Activated CD4-positive, CD25-positive, alpha-beta regulatory T cell treated with anti-CD3 and anti-CD28 coated beads, Interleukin-2, amount 50 U/mL, for 24 hours (primary cell): ENCODE data around the gene ACOX1.

Experiments used
- ATAC-seq, 2 donors: fragments of 150-1000 bp; cut with Tn5 transposase; one replicate each; pipeline ENCODE4 v1.10.0; 2021; ENCODE audit warnings: mild to moderate bottlenecking in 1 of 2, moderate library complexity in 1 of 2

The ACOX1 gene

DNA sequence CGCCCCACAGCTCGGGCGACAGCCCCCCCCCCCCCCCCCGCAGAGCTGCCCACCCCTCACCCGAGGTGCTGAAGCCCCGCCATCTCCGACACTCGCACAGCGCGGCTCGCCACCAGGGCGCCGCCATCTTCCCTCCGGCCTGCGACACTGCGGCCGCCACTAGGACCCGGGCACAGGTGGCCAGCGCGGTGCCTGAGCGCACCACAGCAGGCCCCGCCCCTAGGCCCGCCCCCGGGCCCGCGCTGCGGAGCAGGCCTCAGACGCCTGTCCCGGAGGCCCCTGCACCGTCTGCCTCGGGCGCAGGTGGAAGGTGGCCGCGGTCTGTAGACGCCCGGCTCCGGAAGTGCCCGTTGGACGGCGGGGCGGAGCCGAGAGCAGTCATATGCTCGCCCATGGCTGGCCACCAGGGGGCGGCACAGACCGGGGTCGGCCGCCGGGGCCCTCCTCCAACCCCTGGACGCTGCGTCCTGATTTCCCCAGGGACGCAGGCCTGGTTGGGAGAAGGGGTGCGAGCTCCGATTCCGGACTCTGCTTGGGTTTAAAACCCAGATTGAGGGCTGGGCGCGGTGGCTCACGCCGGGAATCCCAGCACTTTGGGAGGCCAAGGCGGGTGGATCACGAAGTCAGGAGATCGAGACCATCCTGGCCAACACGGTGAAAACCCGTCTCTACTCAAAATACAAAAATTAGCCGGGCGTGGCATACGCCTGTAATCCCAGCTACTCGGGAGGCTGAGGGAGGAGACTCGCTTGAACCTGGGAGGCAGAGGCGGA lies 74.0 kb downstream of the ACOX1 start, which contains the start of gene MRPL38:
TSS of gene MRPL38 (minus strand) at position 136 of the 773 bp plus-strand sequence. CDS start at position 127, 9 bp downstream.
- peak; percentile 99 for ATAC-seq

DNA sequence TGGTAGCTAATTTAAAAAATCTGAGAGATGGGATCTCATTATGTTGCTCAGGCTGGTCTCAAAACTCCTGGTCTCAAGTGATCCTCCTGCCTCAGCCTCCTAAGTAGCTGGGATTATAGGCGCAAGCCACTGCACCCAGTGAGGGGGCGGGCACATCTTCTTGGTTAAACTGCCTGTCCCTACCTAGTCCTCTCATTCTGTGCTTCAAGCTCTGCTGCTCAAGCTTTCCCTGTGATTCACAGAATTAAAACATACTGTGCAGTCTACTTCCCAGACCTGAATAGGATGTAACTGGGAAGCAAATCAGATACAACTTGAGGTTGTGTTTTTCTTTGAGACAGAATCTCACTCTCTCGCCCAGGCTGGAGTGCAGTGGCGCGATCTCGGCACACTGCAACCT lies 76.6 kb downstream of the ACOX1 start:
- ATAC-seq: no peak

GRCh38 chr17:75901727-75902126 lies 77.2 kb downstream of the ACOX1 start:
- ATAC-seq: no peak

DNA sequence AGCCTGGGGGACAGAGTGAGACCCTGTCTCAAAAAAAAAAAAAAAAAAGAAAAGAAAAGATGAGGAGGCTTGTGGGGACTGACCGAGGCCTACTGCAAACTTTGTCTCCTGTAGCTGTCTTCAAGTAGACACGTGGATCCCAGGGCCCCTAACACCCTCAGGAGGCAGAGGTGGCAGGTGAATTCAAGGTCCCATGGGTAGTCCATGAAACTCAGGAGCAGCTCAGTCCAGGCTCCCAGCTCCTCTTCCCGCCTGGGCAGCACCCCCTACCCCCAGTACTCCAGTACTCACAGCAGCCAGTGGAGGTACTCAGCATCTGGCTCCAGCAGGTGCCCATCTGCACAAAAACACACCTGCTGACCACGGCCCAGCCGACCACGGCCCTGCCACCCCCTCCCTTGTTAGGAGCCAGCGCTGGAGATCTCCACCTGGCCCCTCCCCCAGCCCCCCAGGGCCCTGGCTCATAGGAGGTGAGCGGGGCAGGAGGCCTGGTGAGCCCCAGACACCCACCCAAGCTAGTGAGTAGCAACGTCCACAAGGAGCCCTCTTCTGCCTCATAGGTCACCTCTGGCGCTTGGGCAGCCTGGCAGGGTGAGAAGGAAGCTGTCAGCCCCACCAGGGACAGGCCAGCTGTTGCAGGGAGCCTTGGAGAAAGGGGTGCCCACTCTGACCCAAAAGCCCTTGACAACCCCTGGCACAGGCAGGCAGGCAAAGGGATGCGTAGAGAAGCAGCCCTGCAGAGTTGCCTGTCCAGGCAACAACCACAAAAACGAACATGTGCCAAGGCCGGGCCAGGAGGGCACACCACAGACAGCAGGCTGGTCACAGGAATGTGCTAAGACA lies 78.1 kb downstream of the ACOX1 start:
- no peak for ATAC-seq

DNA sequence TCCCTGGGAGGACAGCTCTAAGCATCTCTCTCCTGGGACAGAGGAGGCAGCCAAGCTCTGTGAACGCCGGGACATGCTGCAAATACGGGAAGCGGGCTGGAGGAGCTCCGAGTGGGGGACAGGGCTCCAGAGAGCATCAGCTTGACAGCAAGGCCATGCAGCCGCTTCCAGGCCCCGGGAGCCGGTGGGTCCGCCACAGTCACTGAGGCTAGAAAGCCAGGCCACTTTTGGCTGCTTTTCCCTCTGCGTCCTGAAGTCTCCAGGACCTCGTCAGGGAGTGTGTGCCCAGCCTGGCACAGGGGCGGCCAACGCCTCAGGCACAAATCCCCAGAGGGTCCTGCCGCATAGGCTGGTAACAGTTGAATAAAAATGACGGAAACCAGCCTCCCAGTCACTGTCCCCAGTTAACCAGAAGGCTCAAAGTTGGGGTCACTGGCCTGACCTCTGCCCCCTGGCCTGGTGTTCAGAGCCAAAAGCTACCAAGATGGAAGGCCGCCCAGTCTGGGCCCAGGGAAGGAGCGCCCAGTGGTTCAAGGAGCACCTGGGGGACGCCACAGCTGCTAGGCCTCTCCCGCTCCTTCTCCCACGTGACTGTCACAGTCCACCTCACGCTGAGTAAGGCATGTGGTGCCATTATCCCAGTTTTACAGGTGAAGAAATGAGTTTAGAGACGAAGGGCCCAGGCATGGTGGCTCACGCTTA lies 79.0 kb downstream of the ACOX1 start:
- ATAC-seq: no peak

- no peak for ATAC-seq
These were observed 79.6 kb downstream of the ACOX1 start for GRCh38 chr17:75899353-75899752.

DNA sequence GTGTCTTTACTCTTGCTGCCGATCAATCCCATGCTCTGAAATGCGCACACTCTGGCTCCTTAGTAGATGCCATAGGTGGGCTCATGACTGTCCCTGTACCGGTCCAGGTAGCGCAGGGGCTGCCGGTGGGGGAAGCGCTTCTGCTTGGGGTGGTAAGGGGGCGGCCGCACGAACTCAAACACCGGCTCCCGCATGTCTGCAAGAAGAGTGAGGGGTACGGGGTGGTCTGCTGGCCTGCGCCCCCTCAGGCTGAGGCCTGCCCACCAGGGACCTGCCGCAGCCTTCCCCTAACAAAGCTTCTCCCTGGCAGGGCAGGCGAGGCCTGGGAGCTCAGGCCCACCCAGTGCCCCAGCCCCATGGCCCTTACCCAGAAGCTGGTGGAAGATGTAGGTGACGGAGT lies 80.2 kb downstream of the ACOX1 start:
- no peak for ATAC-seq

- no peak for ATAC-seq
These were observed 80.9 kb downstream of the ACOX1 start for GRCh38 chr17:75898065-75898464.

- ATAC-seq: no peak
These were observed 81.6 kb downstream of the ACOX1 start for GRCh38 chr17:75897160-75898019.

- peak; percentile 88 to 91 for ATAC-seq
These were observed 82.4 kb downstream of the ACOX1 start, which contains the start of gene TRIM65 for GRCh38 chr17:75896415-75897159. Gene TRIM65 (minus strand): TSS chr17:75896951. CDS start chr17:75896937, 14 bp downstream.

DNA sequence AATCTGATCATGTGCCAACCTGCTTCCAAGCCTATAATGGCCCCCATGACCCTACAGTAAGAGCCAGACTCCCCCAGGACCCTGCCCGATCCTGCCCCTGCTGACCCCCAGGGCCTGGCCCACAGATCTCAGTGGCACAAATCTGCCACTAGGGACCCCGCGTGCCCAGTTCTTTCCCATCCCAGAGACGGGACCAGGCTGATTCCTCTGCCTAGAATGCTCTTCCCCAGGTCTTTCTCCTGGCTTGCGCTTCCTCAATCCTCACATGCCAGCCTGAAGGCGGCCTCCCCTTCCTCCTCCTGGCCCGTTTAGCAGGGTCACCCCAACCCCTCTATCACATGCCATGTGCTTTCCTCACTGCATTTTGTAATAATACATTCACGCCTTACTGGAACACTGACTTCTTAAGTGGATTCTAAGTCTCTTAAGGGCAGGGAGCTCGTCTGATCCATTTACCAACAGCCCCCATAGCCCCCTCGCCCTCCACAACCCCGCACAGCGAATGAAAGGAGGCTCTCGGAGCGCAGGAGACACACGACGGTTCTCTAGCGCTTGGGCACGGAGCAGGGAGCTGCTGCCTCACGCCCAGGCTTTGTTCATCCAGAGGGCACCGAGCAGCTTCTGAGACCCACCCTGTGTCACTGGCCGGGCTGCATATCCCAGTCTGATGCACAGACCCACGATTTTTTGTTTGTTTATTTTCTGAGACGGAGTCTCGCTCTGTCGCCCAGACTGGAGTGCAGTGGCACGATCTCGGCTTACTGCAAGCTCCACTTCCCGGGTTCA lies 83.4 kb downstream of the ACOX1 start:
- ATAC-seq: peak in 1 of 2 donors; percentile 0

- no peak for ATAC-seq
These were observed 84.8 kb downstream of the ACOX1 start for GRCh38 chr17:75894049-75894733.

DNA sequence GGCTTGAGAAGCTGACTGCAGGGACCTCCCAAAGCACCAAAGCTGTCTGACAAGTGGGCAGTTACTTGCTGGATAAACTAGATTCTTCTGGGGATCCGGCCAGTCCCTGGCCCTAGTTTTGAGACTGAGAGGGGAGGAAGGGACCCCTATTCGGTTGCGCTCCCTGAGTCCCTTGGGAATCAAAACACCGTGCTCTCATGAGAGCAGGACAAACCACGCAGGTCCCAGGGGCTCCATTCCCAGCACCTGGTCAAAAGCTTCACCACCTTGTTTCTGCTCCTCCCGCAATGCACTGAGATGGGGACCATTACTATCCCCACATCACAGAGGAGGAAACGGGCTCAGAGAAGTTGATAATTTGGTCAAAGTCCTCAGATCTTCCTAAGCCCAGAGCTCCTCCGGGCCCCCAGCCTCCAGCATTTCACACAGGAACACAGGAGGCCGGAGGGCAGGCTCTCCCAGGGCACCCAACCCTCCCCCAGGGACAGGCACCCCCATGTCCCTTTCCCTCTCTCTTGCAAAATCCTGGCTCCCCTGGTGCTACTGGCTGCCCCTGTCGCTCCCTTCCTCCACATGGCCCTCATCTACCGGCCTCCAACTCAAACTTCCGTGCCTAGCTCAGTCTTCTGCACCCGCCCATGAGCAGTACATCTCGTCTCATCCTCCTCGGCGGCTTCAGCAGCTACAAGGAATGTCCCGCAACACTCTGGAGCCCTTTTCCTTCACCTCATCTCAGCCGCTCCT lies 85.5 kb downstream of the ACOX1 start:
- no peak for ATAC-seq

- no peak for ATAC-seq
These were observed 86.3 kb downstream of the ACOX1 start for GRCh38 chr17:75892556-75893224.

DNA sequence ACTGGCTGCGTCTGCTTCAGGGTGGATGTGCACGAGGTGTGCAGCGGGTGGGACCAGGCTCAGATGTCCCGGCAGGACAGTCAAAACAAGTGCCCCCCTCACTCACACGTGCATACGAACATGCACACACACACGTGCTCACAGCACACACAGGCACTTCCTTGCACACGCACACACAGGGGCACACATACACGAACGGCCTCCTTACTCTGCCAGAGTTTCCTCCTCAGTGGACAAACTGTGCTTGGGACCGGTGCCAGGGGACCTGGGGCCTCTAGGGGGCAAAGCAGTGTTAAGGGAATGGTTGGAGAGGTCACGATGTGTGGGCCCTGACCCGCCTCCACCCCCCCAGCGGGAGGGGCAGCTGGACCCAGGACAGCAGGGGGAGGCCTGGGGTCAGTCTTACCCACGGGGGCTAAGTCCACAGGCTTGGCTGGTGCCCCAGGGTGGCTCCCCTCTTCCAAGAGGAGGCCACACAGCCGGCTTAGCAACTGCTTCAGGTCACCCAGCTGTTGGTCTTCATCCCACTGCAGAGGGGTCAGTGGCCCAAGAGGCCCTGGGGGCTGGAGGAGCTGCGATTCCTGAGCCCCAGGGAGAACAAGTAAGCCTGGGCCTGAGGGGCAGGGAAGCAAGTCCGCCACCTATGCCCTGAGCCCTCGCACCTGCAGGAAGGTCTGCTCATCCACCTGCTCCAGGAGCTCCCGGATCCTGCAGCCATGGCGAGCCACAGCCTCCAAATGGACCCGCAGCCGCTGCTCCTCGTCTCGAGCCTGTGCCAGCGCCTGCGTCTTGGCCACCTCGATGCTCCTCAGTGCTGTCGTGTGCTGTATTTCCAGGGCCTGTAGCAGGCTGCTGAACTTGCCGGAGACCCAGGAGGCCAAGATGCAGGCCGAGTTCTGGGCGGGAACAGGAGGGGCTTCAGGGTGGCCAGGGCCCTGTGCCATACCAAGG lies 87.1 kb downstream of the ACOX1 start:
- ATAC-seq: no peak
